ENCODE results near the gene PIEZO1. TPM values are rescaled to one million over a fixed set of nuclear protein-coding genes. Genes with fewer than 3 reads are reported as not detected.

The PIEZO1 gene
- total and polyA plus RNA-seq, 9 of the 15 experiments (the other 6 are each of a cell fraction or from before 2014, with no cell fraction given), result 3.6 to 432 (median 131) TPM

GRCh38 chr16:88773812-88774291 lies 11.2 kb downstream of the PIEZO1 start (continued):
- TF ChIP-seq TSC22D4 (tag; IDR thresholded peaks at IDR 0.05) (no peak), NBN (IDR thresholded peaks at IDR 0.05; ENCODE audit: low read depth) (peak; percentile 94)

GRCh38 chr16:88772871-88773811 lies 11.9 kb downstream of the PIEZO1 start:
- Histone ChIP-seq H3K27ac (ENCODE audit: extremely low read depth, low read depth, low read length) (peak overlapping the region; percentile 87), H3K36me3 (ENCODE audit: control insufficient read depth, insufficient read depth, low read length) (peaks cover 67% of the 10 kb centered on the region), H3K9me1 (ENCODE audit: control insufficient read depth, insufficient read depth, low read length) (peaks cover 4% of the 10 kb centered on the region), H3K9me3 (replicated peaks; ENCODE audit: control insufficient read depth, insufficient read depth, low read depth, low read length) (no peaks in the 10 kb centered on the region), H3K27me3 (ENCODE audit: control insufficient read depth in 2 of 2, insufficient read depth in 2 of 2, low read length in 2 of 2) (no peaks in the 10 kb centered on the region), H3K79me2 (ENCODE audit: control insufficient read depth, insufficient read depth, low read length) (peaks cover 99% of the 10 kb centered on the region), H4K20me1 (replicated peaks; ENCODE audit: control insufficient read depth, insufficient read depth, low read length) (peaks cover 13% of the 10 kb centered on the region), H3K4me2 (ENCODE audit: insufficient read depth, low read length) (peak overlapping the region; percentile 82), H3K4me3 (peak overlapping the region; percentile 26), H3K4me1 (replicated peaks in 1 of 2; ENCODE audit: control insufficient read depth in 2 of 2, insufficient read depth in 2 of 2, low read length in 2 of 2) (peaks cover 65 to 99% of the 10 kb centered on the region in 2 experiments), H3K9ac (ENCODE audit: insufficient read depth in 1 of 2, low read depth in 2 of 2, low read length in 2 of 2) (peak overlapping the region; percentile 75 to 91), H2AFZ (ENCODE audit: low read depth, low read length) (no peak overlapping the region)
- ATAC-seq (peak; percentile 35), FAIRE-seq (peak; percentile 32), DNase-seq (ENCODE audit: extremely low read depth in 1 of 4, low spot score in 3 of 4) (peak; percentile 58 to 84 (median 65))
- POLR2A ChIA-PET, result interaction anchor here (0.5 to 7.2 kb wide), 20 partner anchors 9 to 325 kb away, joined by 3 to 124 read pairs (median 5); partner anchors contain the start of gene PIEZO1
- WGBS (ENCODE audit: insufficient coverage, low coverage, missing lambda C conversion rate), result 10% methylated on average over 24 of the region's 29 CpGs
- in situ Hi-C loops (cut with MboI), result no loop called here
- intact Hi-C loops (cut with micrococcal nuclease), result loop anchor here (5.0 kb wide), 1 partner anchor 86 kb away; the partner anchor contains the start of gene SNAI3
- no TSS peak for BruUV-seq (replicated peaks)
- CTCF ChIA-PET (ENCODE audit: low intra/inter-chr PET ratio), result interaction anchor here (0.9 kb wide), 1 partner anchor 35 kb away, joined by 4 read pairs; no protein-coding TSS in a partner anchor
- TF ChIP-seq ZNF224 (CRISPR knock-in tag; IDR thresholded peaks at IDR 0.05), result no peak
- no peak for TF ChIP-seq FOXK1 (CRISPR knock-in tag; IDR thresholded peaks at IDR 0.05; ENCODE audit: borderline replicate concordance)
- TF ChIP-seq NFIC (IDR thresholded peaks at IDR 0.05), result peak; percentile 31; the same call in 1 of the 2 replicates
- no peak for TF ChIP-seq ETV6 (IDR thresholded peaks at IDR 0.05; ENCODE audit: borderline replicate concordance in 1 of 2, low read depth in 2 of 2, low read length in 1 of 2)
- TF ChIP-seq ETV6 (CRISPR knock-in tag; IDR thresholded peaks at IDR 0.05; ENCODE audit: borderline replicate concordance), result no peak
- 0 out of 2 replicates have a peak, but pooled peaks have one; percentile 6 for TF ChIP-seq ID3 (CRISPR knock-in tag; IDR thresholded peaks at IDR 0.05)
- TF ChIP-seq ID3 (tag; IDR thresholded peaks at IDR 0.05), result no peak; the same call in 1 of the 2 replicates
- peak; percentile 87 for TF ChIP-seq ARID4B (CRISPR knock-in tag; IDR thresholded peaks at IDR 0.05)
- no peak for TF ChIP-seq ZNF146 (CRISPR knock-in tag; IDR thresholded peaks at IDR 0.05; ENCODE audit: unreplicated experiment)
- peak; percentile 35 for TF ChIP-seq USF2 (CRISPR knock-in tag; IDR thresholded peaks at IDR 0.05)
- peak; percentile 92 for TF ChIP-seq FIP1L1 (IDR thresholded peaks at IDR 0.05; ENCODE audit: low read depth, low read length, poor library complexity, severe bottlenecking)
